Activated naive CD4-positive, alpha-beta T cell treated with anti-CD3 and anti-CD28 coated beads, Interleukin-2, amount 50 U/mL, for 24 hours (primary cell): ENCODE data around the gene CACNB4.

ENCODE experiments used
- H3K27ac Mint-ChIP-seq: one replicate; pipeline ENCODE4 v1.8.0; 2021; ENCODE audit warnings: mild to moderate bottlenecking, mixed read lengths
- H3K27me3 Mint-ChIP-seq: one replicate; pipeline ENCODE4 v1.8.0; 2021; ENCODE audit warnings: mixed read lengths
- H3K36me3 Mint-ChIP-seq: one replicate; pipeline ENCODE4 v1.8.0; 2021; ENCODE audit warnings: mixed read lengths
- H3K4me1 Mint-ChIP-seq: one replicate; pipeline ENCODE4 v1.8.0; 2021; ENCODE audit warnings: mixed read lengths
- H3K4me3 Mint-ChIP-seq: one replicate; pipeline ENCODE4 v1.8.0; 2021; ENCODE audit warnings: mild to moderate bottlenecking, mixed read lengths
- H3K9me3 Mint-ChIP-seq: one replicate; pipeline ENCODE4 v1.8.0; 2021; ENCODE audit warnings: mixed read lengths

Gene CACNB4

DNA sequence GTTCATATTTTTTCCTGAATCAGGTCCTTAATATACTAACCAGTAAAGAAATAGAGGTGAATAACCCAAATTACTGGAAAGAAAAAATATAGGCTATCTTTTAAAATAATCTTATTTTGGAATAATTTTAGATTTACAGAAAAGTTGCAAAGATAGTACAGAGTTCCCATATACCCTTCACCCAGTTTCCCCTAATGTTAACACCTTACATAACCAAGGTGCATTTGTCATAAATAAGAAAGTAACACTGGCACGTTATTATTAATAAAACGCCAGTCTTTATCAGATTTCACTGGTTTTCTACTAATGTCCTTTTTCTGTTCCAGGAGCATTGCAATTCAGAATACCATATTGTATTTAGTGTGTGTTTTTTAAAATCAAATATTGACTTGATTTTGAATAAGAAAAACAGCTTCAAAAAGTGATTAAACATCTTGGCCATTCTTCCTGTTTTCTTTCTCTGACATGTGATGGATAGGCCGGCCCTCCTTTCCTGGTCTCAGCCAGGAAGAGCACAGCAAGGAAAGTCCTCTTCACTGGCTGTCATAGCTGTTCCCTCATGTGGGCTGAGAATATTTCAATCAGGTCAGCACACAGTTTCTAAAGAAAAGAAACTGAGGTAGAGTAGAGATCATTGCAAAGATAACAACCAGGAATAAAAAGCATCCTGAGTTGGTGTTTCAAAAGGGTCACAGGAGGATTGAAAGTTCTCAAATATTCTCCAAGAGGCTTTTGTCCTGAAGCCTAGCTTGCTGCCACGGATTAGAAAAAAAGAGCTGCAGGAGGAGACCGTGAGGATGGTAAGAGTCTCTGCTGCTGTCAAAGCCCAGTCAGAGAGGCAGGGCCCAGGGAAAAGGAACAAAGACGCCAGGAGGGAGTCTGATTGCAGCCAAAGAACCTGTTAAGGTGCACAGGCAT, 191.3 kb downstream of the CACNB4 start:
- Mint-ChIP-seq H3K36me3 (no peaks in the 10 kb centered on the region), H3K4me1 (no peaks in the 10 kb centered on the region), H3K4me3 (no peak overlapping the region), H3K9me3 (no peaks in the 10 kb centered on the region), H3K27ac (no peak overlapping the region), H3K27me3 (peaks cover 4% of the 10 kb centered on the region)

DNA sequence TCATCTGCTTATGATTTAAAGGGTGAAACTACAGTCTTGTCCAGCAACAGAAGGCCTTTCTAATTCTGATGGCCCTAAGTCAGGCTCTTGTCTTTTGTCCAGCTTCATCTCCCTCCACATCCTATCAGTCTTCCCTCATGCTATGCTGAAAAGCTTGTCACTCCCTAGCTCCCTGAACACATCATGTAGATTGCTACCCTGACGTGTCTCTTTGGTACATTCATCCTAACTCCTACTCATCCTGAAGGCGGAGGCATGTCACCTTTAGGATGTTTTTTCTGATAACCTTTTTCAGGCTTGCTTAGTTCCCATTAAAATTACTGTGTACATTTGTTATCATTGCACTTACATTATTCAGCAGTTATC, 192.2 kb downstream of the CACNB4 start:
- no peaks in the 10 kb centered on the region for H3K4me1 Mint-ChIP-seq
- peaks cover 1% of the 10 kb centered on the region for H3K27me3 Mint-ChIP-seq
- no peaks in the 10 kb centered on the region for H3K9me3 Mint-ChIP-seq
- H3K36me3 Mint-ChIP-seq = no peaks in the 10 kb centered on the region
- no peak overlapping the region for H3K4me3 Mint-ChIP-seq
- no peak overlapping the region for H3K27ac Mint-ChIP-seq

DNA sequence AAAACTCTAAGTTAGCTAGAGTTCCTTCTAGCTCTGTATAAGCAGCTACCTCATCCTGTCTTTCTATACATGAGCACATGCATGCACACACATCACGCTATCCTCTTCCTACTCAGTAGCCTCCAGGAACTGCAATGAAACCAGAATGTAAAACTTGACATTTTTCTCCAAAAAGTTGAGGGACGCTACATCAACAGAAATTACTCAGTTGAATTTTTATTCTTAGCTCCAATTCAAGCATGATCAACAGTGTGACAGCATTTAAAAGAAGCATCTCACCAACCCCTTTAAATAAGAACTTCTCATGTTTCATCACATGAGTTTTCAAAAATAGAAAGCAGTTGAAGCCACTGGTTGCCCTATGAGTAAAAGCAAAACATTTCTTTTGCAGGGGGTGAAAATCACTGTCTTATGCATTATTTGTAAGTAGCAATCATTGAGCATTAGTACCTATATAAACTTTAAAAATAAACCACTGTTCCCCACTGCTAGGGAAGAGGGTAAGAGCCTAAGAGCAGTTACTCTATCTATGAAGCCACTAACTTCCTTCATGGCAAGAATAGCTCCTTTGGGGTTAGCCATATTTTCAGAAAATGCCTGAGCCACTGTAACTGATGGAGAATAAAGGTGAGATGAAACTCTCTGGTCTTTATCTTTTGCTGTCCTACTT, 192.7 kb downstream of the CACNB4 start:
- Mint-ChIP-seq H3K36me3 (no peaks in the 10 kb centered on the region), H3K4me3 (no peak overlapping the region), H3K27ac (no peak overlapping the region), H3K27me3 (peaks cover 1% of the 10 kb centered on the region), H3K4me1 (no peaks in the 10 kb centered on the region), H3K9me3 (no peaks in the 10 kb centered on the region)

DNA sequence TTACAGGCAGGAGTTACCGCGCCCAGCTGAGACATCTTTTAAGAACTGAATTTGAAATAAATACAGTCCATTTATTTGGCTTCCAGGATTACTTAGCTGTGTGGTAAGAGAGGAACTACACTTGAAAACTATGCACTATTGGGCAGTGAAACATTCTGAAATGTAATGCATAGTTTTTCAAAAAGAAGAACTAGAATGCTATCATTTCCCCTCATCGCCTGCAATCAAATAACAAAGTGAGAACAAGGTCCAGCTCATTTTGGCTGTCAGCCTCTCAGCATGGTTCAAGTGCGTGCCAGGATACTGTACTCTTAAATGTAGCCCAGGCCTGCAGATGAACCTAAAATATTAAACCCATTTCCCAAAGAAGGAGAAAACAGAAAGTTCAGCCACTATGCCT, 194.0 kb downstream of the CACNB4 start:
- Mint-ChIP-seq H3K4me1 (no peaks in the 10 kb centered on the region), H3K4me3 (no peak overlapping the region), H3K9me3 (no peaks in the 10 kb centered on the region), H3K36me3 (no peaks in the 10 kb centered on the region), H3K27ac (no peak overlapping the region), H3K27me3 (peaks cover 1% of the 10 kb centered on the region)

DNA sequence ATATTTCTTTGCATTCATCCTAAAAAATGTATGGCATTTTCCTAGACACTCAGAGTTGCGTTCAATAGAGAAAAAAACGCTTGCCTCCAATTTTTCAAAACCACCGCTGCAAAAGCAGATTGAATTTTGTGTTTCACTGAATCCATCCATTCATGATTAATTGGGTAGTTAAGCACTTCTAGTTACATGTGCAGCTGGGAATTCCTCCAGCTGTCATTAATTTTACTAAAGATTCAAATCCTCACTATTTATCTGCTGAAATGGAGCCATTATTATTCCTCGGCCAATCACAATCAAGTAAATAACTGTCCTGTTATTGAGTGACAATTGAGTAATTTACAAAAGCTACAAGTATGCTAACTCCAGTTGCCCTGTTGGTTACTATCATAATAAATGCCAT, 194.8 kb downstream of the CACNB4 start:
- Mint-ChIP-seq H3K36me3 (no peaks in the 10 kb centered on the region), H3K9me3 (no peaks in the 10 kb centered on the region), H3K27me3 (no peaks in the 10 kb centered on the region), H3K4me3 (no peak overlapping the region), H3K4me1 (no peaks in the 10 kb centered on the region), H3K27ac (no peak overlapping the region)

DNA sequence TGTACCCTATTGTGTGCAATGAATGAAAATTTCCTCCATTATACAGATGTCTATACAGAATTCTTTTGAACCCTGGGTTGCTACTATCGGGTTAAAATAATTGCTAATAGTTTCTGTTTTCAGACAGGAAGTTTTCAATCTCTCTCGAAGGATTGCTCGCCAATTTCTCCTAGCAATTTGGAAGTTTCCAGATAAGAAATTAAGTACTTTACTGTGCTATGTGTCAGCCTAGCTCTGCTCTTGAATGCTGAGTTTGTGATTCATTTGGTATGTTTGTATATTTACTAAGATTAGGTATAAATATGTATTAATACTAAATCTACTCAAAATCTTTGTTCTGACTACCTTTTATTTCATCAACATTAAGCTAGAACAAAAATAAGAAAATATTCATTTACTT, 196.0 kb downstream of the CACNB4 start:
- H3K4me1 Mint-ChIP-seq = no peaks in the 10 kb centered on the region
- no peaks in the 10 kb centered on the region for H3K9me3 Mint-ChIP-seq
- no peak overlapping the region for H3K4me3 Mint-ChIP-seq

DNA sequence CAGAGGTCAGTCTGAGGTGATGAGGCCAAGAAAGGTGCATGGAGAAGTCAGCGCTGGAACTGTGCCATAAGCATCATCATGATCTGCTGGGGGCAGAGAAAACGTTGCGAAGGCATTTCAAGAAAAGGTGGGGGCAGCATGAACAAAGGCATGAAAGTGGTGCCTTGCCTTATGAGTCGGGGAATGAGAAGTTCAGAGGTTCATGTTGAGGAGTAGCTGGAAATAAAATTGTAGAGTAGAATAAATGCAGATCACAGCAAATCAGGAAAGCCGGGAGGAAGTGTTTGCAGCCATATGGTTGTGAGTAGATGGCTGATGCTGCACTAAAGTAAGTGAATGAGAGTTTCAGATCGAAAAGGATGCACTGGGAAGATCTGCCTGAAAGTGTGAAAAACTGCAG, 198.5 kb downstream of the CACNB4 start:
- Mint-ChIP-seq H3K27me3 (no peaks in the 10 kb centered on the region), H3K4me1 (no peaks in the 10 kb centered on the region), H3K9me3 (peaks cover under 1% of the 10 kb centered on the region), H3K36me3 (no peaks in the 10 kb centered on the region), H3K27ac (no peak overlapping the region), H3K4me3 (no peak overlapping the region)

More for the DNA sequence above, 196.0 kb downstream of the CACNB4 start:
- H3K27me3 Mint-ChIP-seq = no peaks in the 10 kb centered on the region
- no peak overlapping the region for H3K27ac Mint-ChIP-seq
- no peaks in the 10 kb centered on the region for H3K36me3 Mint-ChIP-seq

DNA sequence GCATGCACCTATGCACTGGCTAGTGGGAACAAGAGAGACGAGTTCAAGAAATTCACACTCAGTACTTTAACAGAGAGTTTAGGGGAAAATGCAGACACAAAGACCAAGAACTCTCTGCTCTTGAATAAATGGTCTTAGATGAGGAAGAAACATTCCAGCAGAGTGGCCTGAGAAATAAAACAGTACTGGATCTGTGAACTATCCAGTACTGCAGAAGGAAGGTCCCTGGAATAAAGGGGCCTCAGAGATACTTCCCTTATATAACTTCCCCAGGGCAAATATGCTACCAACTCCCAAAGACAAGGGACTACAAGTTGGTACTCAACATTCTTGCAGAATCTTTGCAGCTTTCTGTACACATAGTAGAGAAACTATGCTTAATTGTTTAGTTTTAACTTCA, 199.7 kb downstream of the CACNB4 start:
- Mint-ChIP-seq H3K4me1 (no peaks in the 10 kb centered on the region), H3K36me3 (no peaks in the 10 kb centered on the region)

DNA sequence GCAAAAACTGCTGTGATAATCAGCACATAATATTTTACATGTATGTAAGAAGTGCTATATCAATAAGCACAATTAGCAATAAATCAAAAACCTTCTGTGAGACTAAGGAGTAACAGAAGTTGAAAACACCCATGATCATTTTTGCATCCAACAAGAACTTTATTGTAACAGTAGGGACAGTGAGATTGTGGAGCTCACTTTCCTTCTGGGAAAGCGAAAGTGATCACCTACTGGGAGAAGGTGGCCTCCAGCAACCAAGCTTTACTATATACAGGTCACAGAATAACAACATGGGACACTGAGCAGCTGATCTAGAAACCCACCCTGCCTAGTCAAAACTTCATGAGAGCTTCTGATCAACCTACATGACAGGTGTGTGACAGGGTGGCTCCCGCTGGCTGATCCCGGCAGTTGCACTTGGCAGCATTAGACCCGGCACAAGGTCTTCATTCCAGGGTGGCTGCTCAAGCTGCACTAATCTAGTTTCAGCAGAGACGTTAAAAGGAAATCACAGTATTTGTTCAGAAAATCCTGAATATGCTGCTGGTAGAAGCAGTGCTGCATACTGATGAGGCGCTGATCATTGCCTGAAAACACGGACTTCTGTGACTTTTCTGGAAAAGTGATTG, 207.2 kb downstream of the CACNB4 start:
- Mint-ChIP-seq H3K4me1 (no peaks in the 10 kb centered on the region), H3K36me3 (no peaks in the 10 kb centered on the region), H3K4me3 (no peak overlapping the region), H3K27me3 (no peaks in the 10 kb centered on the region), H3K27ac (no peak overlapping the region), H3K9me3 (peaks cover 4% of the 10 kb centered on the region)

More for the DNA sequence above, 199.7 kb downstream of the CACNB4 start:
- no peak overlapping the region for H3K27ac Mint-ChIP-seq
- H3K4me3 Mint-ChIP-seq = no peak overlapping the region
- peaks cover 4% of the 10 kb centered on the region for H3K9me3 Mint-ChIP-seq
- H3K27me3 Mint-ChIP-seq = no peaks in the 10 kb centered on the region

DNA sequence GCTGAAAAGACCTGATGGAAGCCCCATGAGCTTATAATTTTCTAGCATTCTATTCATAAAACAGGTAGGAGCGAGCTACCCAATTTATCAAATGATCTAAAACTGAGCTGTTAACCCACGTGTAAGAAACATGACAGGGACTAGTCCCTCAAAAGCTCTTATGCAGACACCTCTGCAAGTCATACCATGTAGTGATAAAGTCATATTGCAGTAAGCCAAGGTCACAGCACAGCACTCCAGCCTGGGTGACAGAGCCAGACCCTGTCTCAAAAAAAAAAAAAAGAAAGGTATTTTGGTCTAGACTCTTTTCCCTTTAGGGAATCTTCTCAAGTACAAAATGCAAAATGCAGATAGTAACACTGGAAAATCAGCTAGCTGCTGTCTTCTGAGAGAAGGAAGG, 211.7 kb downstream of the CACNB4 start:
- Mint-ChIP-seq H3K27me3 (no peaks in the 10 kb centered on the region), H3K27ac (no peak overlapping the region), H3K36me3 (no peaks in the 10 kb centered on the region), H3K4me3 (no peak overlapping the region), H3K4me1 (no peaks in the 10 kb centered on the region), H3K9me3 (no peaks in the 10 kb centered on the region)

DNA sequence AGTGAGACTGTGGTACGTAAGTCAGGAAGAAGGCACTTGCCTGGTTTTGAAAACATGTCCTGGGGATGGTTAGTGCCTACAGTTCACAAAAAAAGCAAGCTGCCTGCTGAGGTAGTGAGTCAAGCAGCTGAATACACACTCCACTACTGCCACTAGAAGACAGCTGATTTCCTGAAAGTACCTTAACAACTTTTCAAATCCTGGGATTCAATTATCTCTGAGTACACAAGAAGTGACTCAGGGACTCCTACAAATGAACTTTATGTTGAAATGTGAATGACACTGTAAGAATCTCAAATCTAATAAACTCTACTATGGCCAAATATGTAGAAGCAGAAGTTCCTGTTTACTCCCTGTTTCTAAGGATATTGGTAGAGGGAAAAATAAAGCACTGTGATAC, 212.6 kb downstream of the CACNB4 start:
- Mint-ChIP-seq H3K4me1 (no peaks in the 10 kb centered on the region), H3K9me3 (no peaks in the 10 kb centered on the region), H3K27ac (no peak overlapping the region), H3K4me3 (no peak overlapping the region), H3K36me3 (no peaks in the 10 kb centered on the region), H3K27me3 (no peaks in the 10 kb centered on the region)

DNA sequence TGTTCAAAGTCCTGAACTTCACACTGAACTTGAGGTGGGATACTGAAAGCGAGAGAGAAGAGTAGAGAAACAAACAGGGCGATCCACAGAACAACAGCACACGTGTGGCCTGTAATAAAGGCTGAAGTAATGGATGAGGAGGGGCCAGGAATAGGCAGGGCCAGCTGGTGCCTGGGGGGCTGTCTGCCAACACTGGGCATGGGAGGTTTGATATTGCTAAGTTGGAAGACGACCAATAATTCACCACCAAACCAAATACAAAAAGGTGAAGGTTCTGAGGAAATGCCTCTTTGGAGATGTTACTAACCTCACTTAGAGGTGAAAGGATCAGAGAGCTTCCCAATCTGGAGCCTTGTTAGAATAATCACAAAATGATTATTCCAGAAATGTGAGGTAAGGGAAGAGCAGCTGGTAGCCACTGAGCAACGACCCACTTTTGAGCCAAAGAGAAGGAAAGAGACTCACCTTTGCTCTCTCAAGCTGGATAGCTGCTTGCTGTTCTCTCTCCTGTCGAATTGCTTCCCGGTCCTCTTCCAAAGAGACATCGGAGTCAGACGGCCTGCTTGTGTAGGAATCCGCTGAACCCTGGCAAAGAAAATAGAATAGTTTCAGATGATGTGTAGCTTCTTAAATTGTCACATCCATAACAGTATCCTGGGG, 215.9 kb downstream of the CACNB4 start:
- no peaks in the 10 kb centered on the region for H3K9me3 Mint-ChIP-seq
- H3K36me3 Mint-ChIP-seq = no peaks in the 10 kb centered on the region
- no peak overlapping the region for H3K27ac Mint-ChIP-seq
- H3K27me3 Mint-ChIP-seq = no peaks in the 10 kb centered on the region
- H3K4me3 Mint-ChIP-seq = no peak overlapping the region
- no peaks in the 10 kb centered on the region for H3K4me1 Mint-ChIP-seq

DNA sequence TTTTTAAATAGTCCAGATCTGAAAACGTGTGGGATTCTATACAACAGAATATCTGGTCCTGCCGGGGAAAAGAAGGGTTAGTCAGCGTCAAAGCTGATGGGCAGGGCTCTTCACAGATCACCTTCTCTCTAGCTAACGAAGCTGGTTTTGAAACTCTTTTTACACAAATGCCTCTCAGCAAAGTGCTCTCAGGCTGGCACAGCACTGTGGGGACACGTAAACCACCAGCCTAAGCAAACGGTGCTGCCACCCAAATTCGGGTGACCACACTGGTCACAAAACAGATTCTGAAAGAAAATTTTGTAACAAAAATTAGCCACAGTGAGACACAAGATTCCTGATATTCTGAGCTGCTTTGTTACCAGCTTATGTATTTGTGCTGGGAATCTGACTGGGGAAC, 217.5 kb downstream of the CACNB4 start:
- H3K4me3 Mint-ChIP-seq = no peak overlapping the region
- no peaks in the 10 kb centered on the region for H3K4me1 Mint-ChIP-seq
- no peaks in the 10 kb centered on the region for H3K9me3 Mint-ChIP-seq
- no peaks in the 10 kb centered on the region for H3K36me3 Mint-ChIP-seq
- H3K27me3 Mint-ChIP-seq = no peaks in the 10 kb centered on the region
- H3K27ac Mint-ChIP-seq = no peak overlapping the region

DNA sequence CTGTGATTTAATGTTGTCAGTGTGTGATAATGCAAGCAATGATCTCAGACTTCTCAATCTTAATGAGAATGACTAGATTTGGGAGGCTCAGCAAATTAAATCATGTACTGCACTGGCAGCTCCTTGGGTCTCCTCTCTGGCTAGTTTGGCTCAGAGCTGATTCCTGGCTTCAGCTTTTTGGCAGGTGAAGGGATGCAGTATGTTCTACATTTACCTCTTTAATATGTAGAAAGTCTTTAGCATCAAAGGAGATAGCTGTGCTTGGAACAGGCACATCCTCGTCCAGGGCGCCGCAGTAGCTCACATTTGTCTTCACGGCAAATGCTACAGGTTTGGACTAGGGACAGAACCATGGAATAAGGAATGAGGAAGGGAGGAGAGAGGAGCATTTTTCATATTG, 218.3 kb downstream of the CACNB4 start:
- no peaks in the 10 kb centered on the region for H3K4me1 Mint-ChIP-seq
- no peaks in the 10 kb centered on the region for H3K36me3 Mint-ChIP-seq
- no peaks in the 10 kb centered on the region for H3K9me3 Mint-ChIP-seq
- H3K27ac Mint-ChIP-seq = no peak overlapping the region
- no peaks in the 10 kb centered on the region for H3K27me3 Mint-ChIP-seq
- H3K4me3 Mint-ChIP-seq = no peak overlapping the region

DNA sequence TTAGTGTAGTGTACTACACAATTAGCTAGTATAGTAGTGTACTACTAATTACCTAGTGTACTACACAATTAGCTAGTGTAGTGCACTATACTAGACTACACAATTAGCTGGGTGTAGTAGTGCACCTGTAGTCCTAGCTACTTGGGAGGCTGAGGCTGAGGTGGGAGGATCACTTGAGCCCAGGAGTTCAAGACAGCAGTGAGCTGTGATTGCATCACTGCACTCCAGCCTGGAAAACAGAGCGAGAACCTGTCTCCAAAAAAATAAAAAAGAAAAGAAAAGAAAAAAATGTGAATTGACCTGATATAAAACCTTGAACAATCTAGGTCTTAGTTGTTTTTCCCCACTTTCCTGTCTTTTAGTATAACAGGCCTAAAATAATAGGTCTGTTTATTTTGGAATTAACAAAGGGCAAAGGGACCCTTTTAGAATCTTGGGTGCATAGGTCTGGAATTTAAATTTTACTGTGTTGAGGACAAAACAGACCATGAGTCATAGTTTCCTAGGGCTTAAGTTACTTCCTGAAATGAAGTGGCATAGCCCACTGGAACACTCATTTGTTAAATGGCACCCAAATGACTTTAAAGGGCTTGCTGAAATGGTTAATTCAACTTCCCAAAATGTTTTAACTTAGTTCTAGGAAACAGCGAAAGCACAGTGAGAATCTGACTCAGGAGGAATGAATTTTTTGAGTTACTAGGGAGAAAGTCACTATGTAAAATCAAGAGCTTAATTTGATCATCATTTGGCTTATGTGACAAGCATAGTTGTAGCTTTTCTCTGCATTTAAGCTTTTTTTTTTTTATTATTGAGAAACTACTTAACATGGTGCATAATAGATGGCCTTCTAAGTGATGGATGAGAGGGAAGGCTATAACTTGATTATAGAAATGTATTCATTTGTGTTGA, 219.9 kb downstream of the CACNB4 start:
- H3K9me3 Mint-ChIP-seq = no peaks in the 10 kb centered on the region
- no peaks in the 10 kb centered on the region for H3K4me1 Mint-ChIP-seq
- no peak overlapping the region for H3K27ac Mint-ChIP-seq
- no peaks in the 10 kb centered on the region for H3K27me3 Mint-ChIP-seq
- H3K4me3 Mint-ChIP-seq = no peak overlapping the region
- no peaks in the 10 kb centered on the region for H3K36me3 Mint-ChIP-seq
